K562 (cell line): ENCODE data around the gene CYP4B1. TPM values are rescaled to one million over a fixed set of nuclear protein-coding genes. Genes with fewer than 3 reads are reported as not detected.

Experiments used
- ATAC-seq: fragments of 200-7000 bp; cut with Tn5 transposase; 3 replicates; pipeline ENCODE4 v1.9.1; 2020; ENCODE audit warnings: moderate library complexity
- BruUV-seq: library from RNA; stranded (reverse); fragments of 400-500 nt; replicated peaks from 2 replicates; lab custom pipeline; 2021; lab: Mats Ljungman, UMichigan
- CTCF ChIA-PET: fragments of 300-600 bp; formaldehyde crosslinking; extraction: SDS; loops from one replicate; lab custom pipeline; 2021; ENCODE audit warnings: low intra/inter-chr PET ratio; lab: Yijun Ruan, JAX
- POLR2A ChIA-PET: fragments of 300-600, 350-650 bp; sonication (Branson Sonifier 250); formaldehyde crosslinking; extraction: SDS; loops from one replicate; lab custom pipeline; 2021; ENCODE audit warnings: antibody characterized with exemption, inconsistent platforms; lab: Yijun Ruan, JAX
- DNase-seq, 4 experiments: peaks; one replicate each; pipeline versions ENCODE4 v3.0.0 to v3.0.0-alpha.2; 2011 to 2018; ENCODE audit warnings: low spot score in 3 of 4, mixed read lengths in 3 of 4; ENCODE audit errors: extremely low read depth in 1 of 4
- FAIRE-seq: peaks from 2 replicates; lab custom pipeline; 2011; peaks lifted over from hg19 to GRCh38; lab: Jason Lieb, UNC
- H2AFZ ChIP-seq: 2 replicates; pipeline ENCODE4 v1.6.0; 2011; ENCODE audit warnings: low read depth, low read length, control low read depth, inconsistent platforms
- H3K27ac ChIP-seq: fragments of 200-600 bp; 3 replicates; pipeline ENCODE4 v1.8.0; 2011; ENCODE audit warnings: low read depth, mild to moderate bottlenecking, control low read depth, inconsistent platforms, low read length, moderate library complexity, mixed read lengths; ENCODE audit errors: extremely low read depth
- H3K27me3 ChIP-seq, 2 experiments: fragments of 300-600 bp in 1 of 2; 2 replicates in 1 of 2; 3 replicates in 1 of 2; pipeline versions ENCODE4 v1.6.0 to v1.8.0; 2011; ENCODE audit warnings: inconsistent platforms in 2 of 2, low read length in 2 of 2, mild to moderate bottlenecking in 1 of 2, mixed read lengths in 1 of 2, moderate library complexity in 1 of 2; ENCODE audit not compliant: control insufficient read depth in 2 of 2, insufficient read depth in 2 of 2
- H3K36me3 ChIP-seq: fragments of 300-600 bp; 3 replicates; pipeline ENCODE4 v1.8.0; 2011; ENCODE audit warnings: mild to moderate bottlenecking, low read length, inconsistent platforms; ENCODE audit not compliant: control insufficient read depth, insufficient read depth
- H3K4me1 ChIP-seq, 2 experiments: fragments of 200-600 bp in 1 of 2; replicated peaks in 1 of 2; 2 replicates in 1 of 2; 3 replicates in 1 of 2; pipeline versions ENCODE4 v1.5.1 to v1.8.0; 2011; ENCODE audit warnings: inconsistent platforms in 2 of 2, low read length in 2 of 2, mild to moderate bottlenecking in 1 of 2, mixed read lengths in 1 of 2, moderate library complexity in 1 of 2; ENCODE audit not compliant: control insufficient read depth in 2 of 2, insufficient read depth in 2 of 2
- H3K4me2 ChIP-seq: 2 replicates; pipeline ENCODE4 v1.6.1; 2011; ENCODE audit warnings: low read length, control low read depth, inconsistent platforms, mixed read lengths; ENCODE audit not compliant: insufficient read depth
- H3K4me3 ChIP-seq: fragments of 200-600 bp; sonication (generic), shearing (Covaris generic); 2 replicates; pipeline ENCODE4 v1.5.1; 2016; ENCODE audit warnings: control low read depth, inconsistent platforms
- H3K79me2 ChIP-seq: fragments of 200-600 bp; 3 replicates; pipeline ENCODE4 v1.8.0; 2011; ENCODE audit warnings: low read length, inconsistent platforms; ENCODE audit not compliant: control insufficient read depth, insufficient read depth
- H3K9ac ChIP-seq, 2 experiments: 2 replicates each; pipeline versions ENCODE4 v1.6.0 to v1.6.1; 2011; ENCODE audit warnings: low read depth in 2 of 2, low read length in 2 of 2, control low read depth in 1 of 2, inconsistent platforms in 1 of 2, mild to moderate bottlenecking in 1 of 2, mixed read lengths in 1 of 2; ENCODE audit not compliant: insufficient read depth in 1 of 2
- H3K9me1 ChIP-seq: one replicate; pipeline ENCODE4 v1.6.0; 2011; ENCODE audit warnings: inconsistent platforms, mild to moderate bottlenecking, low read length, moderate library complexity; ENCODE audit not compliant: control insufficient read depth, insufficient read depth
- H3K9me3 ChIP-seq: replicated peaks from 2 replicates; pipeline ENCODE4 v1.5.1; 2011; ENCODE audit warnings: low read depth, low read length, inconsistent platforms; ENCODE audit not compliant: control insufficient read depth, insufficient read depth
- H4K20me1 ChIP-seq: replicated peaks from 2 replicates; pipeline ENCODE4 v1.6.1; 2011; ENCODE audit warnings: low read length, inconsistent platforms, mixed read lengths; ENCODE audit not compliant: control insufficient read depth, insufficient read depth
- CEBPG ChIP-seq, 3 experiments: fragments of 200-800 bp in 1 of 3; sonication (Bioruptor generic) in 1 of 3; sonication (generic) in 1 of 3; formaldehyde crosslinking in 1 of 3; IDR thresholded peaks in 2 of 3; conservative IDR thresholded peaks in 1 of 3; 2 replicates each; pipeline versions ENCODE4 v1.6.1 to v1.8.0; 2016 to 2022; ENCODE audit warnings: missing compliant biosample characterization in 2 of 3, missing genetic modification characterization in 2 of 3, mild to moderate bottlenecking in 1 of 3, missing genetic modification reagents in 1 of 3
- CTCF ChIP-seq, 3 experiments: IDR thresholded peaks in 2 of 3; conservative IDR thresholded peaks in 1 of 3; 2 replicates each; pipeline ENCODE4 v1.5.1; 2011 to 2012; ENCODE audit warnings: low read length in 3 of 3, mild to moderate bottlenecking in 3 of 3, control low read depth in 2 of 3, improper control_type of control experiment in 1 of 3, inconsistent platforms in 1 of 3, low read depth in 1 of 3, mixed read lengths in 1 of 3, moderate library complexity in 1 of 3; ENCODE audit not compliant: insufficient read depth in 2 of 3
- PHF21A ChIP-seq: fragments of 450-650 bp; IDR thresholded peaks from 2 replicates; pipeline ENCODE4 v1.6.1; 2017; ENCODE audit warnings: low read depth, borderline replicate concordance
- SMAD2 ChIP-seq: fragments of 150-350 bp; IDR thresholded peaks from 2 replicates; pipeline ENCODE4 v1.6.1; 2014; ENCODE audit warnings: low read depth, mild to moderate bottlenecking, low read length
- SPI1 ChIP-seq: IDR thresholded peaks from 2 replicates; pipeline ENCODE4 v1.6.1; 2011; ENCODE audit warnings: low read depth, low read length, control low read depth, borderline replicate concordance
- WGBS: fragments of 100-300 bp; shearing (Covaris generic); methylation state at CpG from one replicate; pipeline ENCODE4 v1.1.6; 2016; ENCODE audit warnings: low coverage, mixed read lengths; ENCODE audit not compliant: insufficient coverage; ENCODE audit errors: missing lambda C conversion rate; 5-methylcytosine and 5-hydroxymethylcytosine counted together
- in situ Hi-C: fragments of 300-500 bp; cut with MboI; formaldehyde crosslinking; loops from 4 replicates; pipeline ENCODE4 v1.15.0; 2018; ENCODE audit warnings: inconsistent platforms, mixed read lengths
- intact Hi-C: fragments of 100-400 bp; cut with micrococcal nuclease; formaldehyde crosslinking; loops from 2 replicates; pipeline ENCODE4 v1.14.2; 2022
- polyA plus RNA-seq, 8 experiments: library from polyadenylated mRNA; depleted of rRNA in 4 of 8; stranded (reverse) in 5 of 8; unstranded in 3 of 8; fragments of >200 nt; fragmentation: Nextera tagmentation in 2 of 8; fragmentation: Illumina TruSeq in 1 of 8; extraction: Ambion mirVana in 2 of 8; extraction: Trizol in 1 of 8; gene quantifications; 2 replicates each; pipeline versions ENCODE4 v1.2.1 to v1.2.3, GENCODE V29; 2011 to 2014; ENCODE audit warnings: inconsistent platforms in 1 of 8, missing spikeins in 1 of 8
- total RNA-seq, 7 experiments: library from RNA; depleted of rRNA in 6 of 7; stranded (reverse); fragments of >200 nt in 6 of 7; fragmentation: Illumina TruSeq in 2 of 7; extraction: Trizol in 2 of 7; gene quantifications; 2 replicates each; pipeline versions ENCODE4 v1.2.1 to v1.2.3, GENCODE V29; 2011 to 2021; ENCODE audit warnings: low replicate concordance in 1 of 7

The CYP4B1 gene
- total and polyA plus RNA-seq, 9 of the 15 experiments (the other 6 are each of a cell fraction or from before 2014, with no cell fraction given), result 0.69 TPM; not detected in 8

GRCh38 chr1:46772571-46772970 is 26.3 kb upstream of the CYP4B1 start:
- in situ Hi-C loops, result no loop called here
- ATAC-seq, result peak; percentile 75
- H3K27me3 ChIP-seq, result no peaks in the 10 kb centered on the region; a peak in 1 of 5 replicates
- no peak overlapping the region for H3K4me3 ChIP-seq
- TF ChIP-seq CTCF (IDR thresholded peaks at IDR 0.05 in 2 of 3, conservative IDR thresholded peaks at IDR 0.05 in 1 of 3; ENCODE audit: insufficient read depth in 2 of 3, low read depth in 1 of 3, low read length in 3 of 3) (peak in 1 of 3 experiments; percentile 18; a peak in 2 of 6 replicates), SMAD2 (no peak), PHF21A (no peak), SPI1 (peak; percentile 75), CEBPG (CRISPR knock-in tag; IDR thresholded peaks at IDR 0.05) (no peak), CEBPG (tag; conservative IDR thresholded peaks at IDR 0.05 in 1 of 2, IDR thresholded peaks at IDR 0.05 in 1 of 2) (no peak)
- TF ChIP-seq, all 486 proteins: peak for 2
- Histone ChIP-seq H3K4me2 (no peak overlapping the region), H3K9me3 (no peaks in the 10 kb centered on the region; the same call in 1 of the 2 replicates), H3K79me2 (no peaks in the 10 kb centered on the region), H3K4me1 (no peaks in the 10 kb centered on the region), H3K27ac (no peak overlapping the region), H3K9ac (no peak overlapping the region), H3K9me1 (no peaks in the 10 kb centered on the region), H2AFZ (no peak overlapping the region), H3K36me3 (no peaks in the 10 kb centered on the region), H4K20me1 (no peaks in the 10 kb centered on the region)
- WGBS, result 0% methylated on average over 1 of the region's 1 CpG
- intact Hi-C loops, result no loop called here
- DNase-seq, result peak in 2 of 4 experiments; percentile 4 to 16
- BruUV-seq, result no TSS peak
- CTCF ChIA-PET, result no interaction called here
- FAIRE-seq, result no peak
- POLR2A ChIA-PET, result no interaction called here
